Stomach (tissue), 9 donors: ENCODE data around the gene FAT2. TPM values are rescaled to one million over a fixed set of nuclear protein-coding genes. Genes with fewer than 3 reads are reported as not detected.

ENCODE experiments used
- DNase-seq, 2 donors: peaks; one replicate each; pipeline versions ENCODE4 v3.0.0 to v3.0.0-alpha.2; 2013 to 2019
- H3K27ac ChIP-seq, 5 donors: fragments of 200-600 bp in 4 of 5; sonication (generic) in 4 of 5; one replicate each; pipeline ENCODE4 v1.5.1; 2013 to 2019; ENCODE audit warnings: mild to moderate bottlenecking in 1 of 5, moderate library complexity in 1 of 5
- H3K27me3 ChIP-seq, 3 donors: fragments of 200-600 bp; sonication (generic); one replicate each; pipeline ENCODE4 v1.5.1; 2017 to 2019; ENCODE audit warnings: mixed run types in 1 of 3
- H3K36me3 ChIP-seq, 4 donors: fragments of 200-600 bp; sonication (generic); 1 replicate in 3 of 4; 2 replicates in 1 of 4; pipeline ENCODE4 v1.5.1; 2016 to 2019
- H3K4me1 ChIP-seq, 4 donors: fragments of 200-600 bp; sonication (generic); one replicate each; pipeline ENCODE4 v1.5.1; 2016 to 2019
- H3K4me3 ChIP-seq, 4 donors: fragments of 200-600 bp; sonication (generic) in 3 of 4; one replicate each; pipeline ENCODE4 v1.5.1; 2016 to 2019; ENCODE audit warnings: mild to moderate bottlenecking in 1 of 4
- H3K9me3 ChIP-seq, 4 donors: fragments of 200-600 bp; sonication (generic); one replicate each; pipeline ENCODE4 v1.5.1; 2016 to 2019
- CTCF ChIP-seq, 7 experiments: fragments of 450-650 bp in 4 of 7; fragments of 200-600 bp in 3 of 7; sonication (generic) in 3 of 7; IDR thresholded peaks; one replicate each; pipeline ENCODE4 v1.5.1; 2016 to 2019; ENCODE audit warnings: antibody characterized with exemption in 7 of 7, control low read depth in 2 of 7, mild to moderate bottlenecking in 1 of 7
- EP300 ChIP-seq: sonication (generic); formaldehyde crosslinking; IDR thresholded peaks from one replicate; pipeline ENCODE4 v1.6.1; 2017; ENCODE audit warnings: antibody characterized with exemption
- POLR2A ChIP-seq, 4 donors: fragments of 450-650 bp; IDR thresholded peaks; one replicate each; pipeline ENCODE4 v1.6.1; 2016; ENCODE audit warnings: antibody characterized with exemption in 4 of 4, control low read depth in 2 of 4, mild to moderate bottlenecking in 1 of 4, moderate library complexity in 1 of 4
- POLR2AphosphoS5 ChIP-seq, 3 donors: sonication (generic); formaldehyde crosslinking; IDR thresholded peaks; one replicate each; pipeline ENCODE4 v1.6.1; 2016; ENCODE audit warnings: antibody characterized with exemption in 3 of 3
- WGBS, 5 donors: extraction: QIAGEN DNeasy Blood & Tissue Kit in 3 of 5; methylation state at CpG; one replicate each; pipeline versions ENCODE4 v1.1.5 to v1.1.7; 2013 to 2018; 5-methylcytosine and 5-hydroxymethylcytosine counted together
- intact Hi-C: fragments of 100-400 bp; cut with DNase I; formaldehyde crosslinking; loops from one replicate; pipeline ENCODE4 v1.15.1; 2023; ENCODE audit warnings: low total_unique reads
- polyA plus RNA-seq, 3 donors: library from polyadenylated mRNA; stranded (reverse); fragments of 200-250 nt; gene quantifications; one replicate each; pipeline ENCODE4 v1.2.3, GENCODE V29; 2013
- total RNA-seq, 5 donors: library from RNA; depleted of rRNA; stranded (reverse); fragments of >200 nt; gene quantifications; one replicate each; pipeline versions ENCODE4 v1.1.0 to v1.2.3, GENCODE V29; 2014 to 2016
- donor health status: healthy with polysubstance abuse.
- donor health status: Bipolar disorder and iron deficiency.
- donor health status: healthy.

The FAT2 gene
- total and polyA plus RNA-seq, 8 donors: 0.18 to 16.8 (median 2.5) TPM; not detected in 4

GRCh38 chr5:151569132-151570046 is 21.7 kb downstream of the FAT2 start:
- no peak for TF ChIP-seq POLR2A (IDR thresholded peaks at IDR 0.05)
- no peak for TF ChIP-seq POLR2AphosphoS5 (IDR thresholded peaks at IDR 0.05)
- TF ChIP-seq CTCF (IDR thresholded peaks at IDR 0.05): no peak
- no peak for TF ChIP-seq EP300
- no peaks in the 10 kb centered on the region for H3K27me3 ChIP-seq
- no peak overlapping the region for H3K27ac ChIP-seq
- H3K36me3 ChIP-seq: no peaks in the 10 kb centered on the region
- WGBS, 5 donors: 59 to 65% (median 64%) methylated on average over 8 of the region's 8 CpGs
- no peak for DNase-seq
- intact Hi-C loops: no loop called here
- no peak overlapping the region for H3K4me3 ChIP-seq
- H3K4me1 ChIP-seq: no peaks in the 10 kb centered on the region
- no peaks in the 10 kb centered on the region for H3K9me3 ChIP-seq

GRCh38 chr5:151568036-151568435 is 23.1 kb downstream of the FAT2 start:
- TF ChIP-seq POLR2A (IDR thresholded peaks at IDR 0.05): no peak
- TF ChIP-seq POLR2AphosphoS5 (IDR thresholded peaks at IDR 0.05): no peak
- no peak for TF ChIP-seq EP300
- Histone ChIP-seq H3K9me3 (no peaks in the 10 kb centered on the region), H3K4me1 (no peaks in the 10 kb centered on the region), H3K27me3 (no peaks in the 10 kb centered on the region), H3K4me3 (no peak overlapping the region), H3K36me3 (no peaks in the 10 kb centered on the region), H3K27ac (no peak overlapping the region)
- WGBS, 5 donors: 78 to 90% (median 87%) methylated on average over 6 to 7 of the region's 7 CpGs
- DNase-seq: no peak
- intact Hi-C loops: no loop called here

GRCh38 chr5:151565971-151566370 is 25.2 kb downstream of the FAT2 start:
- no peaks in the 10 kb centered on the region for H3K9me3 ChIP-seq
- no peak for DNase-seq
- no peaks in the 10 kb centered on the region for H3K36me3 ChIP-seq
- TF ChIP-seq POLR2AphosphoS5 (IDR thresholded peaks at IDR 0.05) (no peak), CTCF (IDR thresholded peaks at IDR 0.05) (no peak), EP300 (no peak), POLR2A (IDR thresholded peaks at IDR 0.05) (no peak)
- WGBS, 5 donors: 89 to 97% (median 95%) methylated on average over 11 of the region's 11 CpGs
- H3K27ac ChIP-seq: no peak overlapping the region
- intact Hi-C loops: no loop called here
- no peaks in the 10 kb centered on the region for H3K27me3 ChIP-seq
- H3K4me1 ChIP-seq: no peaks in the 10 kb centered on the region
- H3K4me3 ChIP-seq: no peak overlapping the region

GRCh38 chr5:151562019-151562707 is 29.0 kb downstream of the FAT2 start:
- Histone ChIP-seq H3K4me1 (no peaks in the 10 kb centered on the region), H3K36me3 (no peaks in the 10 kb centered on the region), H3K4me3 (no peak overlapping the region), H3K9me3 (no peaks in the 10 kb centered on the region), H3K27ac (no peak overlapping the region), H3K27me3 (no peaks in the 10 kb centered on the region)
- 67 to 72% (median 68%) methylated on average over 8 of the region's 8 CpGs for WGBS, 5 donors
- TF ChIP-seq EP300 (no peak), POLR2AphosphoS5 (IDR thresholded peaks at IDR 0.05) (no peak), POLR2A (IDR thresholded peaks at IDR 0.05) (no peak), CTCF (IDR thresholded peaks at IDR 0.05) (no peak)
- DNase-seq: no peak
- intact Hi-C loops: no loop called here
